ENCODE results near the gene ROBO1.

- TF ChIP-seq, protein P1, sequence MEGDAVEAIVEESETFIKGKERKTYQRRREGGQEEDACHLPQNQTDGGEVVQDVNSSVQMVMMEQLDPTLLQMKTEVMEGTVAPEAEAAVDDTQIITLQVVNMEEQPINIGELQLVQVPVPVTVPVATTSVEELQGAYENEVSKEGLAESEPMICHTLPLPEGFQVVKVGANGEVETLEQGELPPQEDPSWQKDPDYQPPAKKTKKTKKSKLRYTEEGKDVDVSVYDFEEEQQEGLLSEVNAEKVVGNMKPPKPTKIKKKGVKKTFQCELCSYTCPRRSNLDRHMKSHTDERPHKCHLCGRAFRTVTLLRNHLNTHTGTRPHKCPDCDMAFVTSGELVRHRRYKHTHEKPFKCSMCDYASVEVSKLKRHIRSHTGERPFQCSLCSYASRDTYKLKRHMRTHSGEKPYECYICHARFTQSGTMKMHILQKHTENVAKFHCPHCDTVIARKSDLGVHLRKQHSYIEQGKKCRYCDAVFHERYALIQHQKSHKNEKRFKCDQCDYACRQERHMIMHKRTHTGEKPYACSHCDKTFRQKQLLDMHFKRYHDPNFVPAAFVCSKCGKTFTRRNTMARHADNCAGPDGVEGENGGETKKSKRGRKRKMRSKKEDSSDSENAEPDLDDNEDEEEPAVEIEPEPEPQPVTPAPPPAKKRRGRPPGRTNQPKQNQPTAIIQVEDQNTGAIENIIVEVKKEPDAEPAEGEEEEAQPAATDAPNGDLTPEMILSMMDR (IDR thresholded peaks at IDR 0.05): no peak
- TF ChIP-seq ZFX (IDR thresholded peaks at IDR 0.05; ENCODE audit: borderline replicate concordance): no peak
These were observed 1006.7 kb downstream of the ROBO1 start for GRCh38 chr3:78761126-78761525.
